ENCODE measurements around the gene HIGD1A. TPM values are rescaled to one million over a fixed set of nuclear protein-coding genes. Genes with fewer than 3 reads are reported as not detected.
"Not testable (repeated sequence)": the region's sequence is repeated elsewhere in the genome, so short reads cannot be mapped to it uniquely, and the experiment has no call there.

Gene HIGD1A
- polyA plus RNA-seq, 1 donor from 2014 or later, result 350 TPM

DNA sequence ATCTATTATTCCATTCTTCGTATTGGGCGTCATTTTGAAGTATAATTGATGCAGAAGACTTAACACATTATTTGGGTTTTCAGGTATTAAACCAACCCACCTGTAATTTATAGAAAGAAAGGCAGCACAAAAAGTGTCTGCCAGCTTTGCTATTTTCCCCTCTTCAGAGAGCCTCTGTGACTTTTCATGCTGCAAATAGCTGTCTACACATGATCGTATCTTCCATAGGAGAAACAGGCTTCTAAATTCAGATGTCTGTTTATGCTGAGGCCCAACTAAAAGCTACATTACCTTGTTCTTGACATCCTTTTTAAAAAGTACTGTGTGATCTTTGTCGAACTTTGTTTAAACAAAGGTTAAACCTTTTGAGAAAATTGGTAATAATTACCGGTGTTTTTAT is 10.0 kb upstream of the HIGD1A start:
- H3K9me3 ChIP-seq (ENCODE audit: low read length), result no peaks in the 10 kb centered on the region
- no peak overlapping the region for H3K4me3 ChIP-seq (ENCODE audit: low read length)
- H3K9ac ChIP-seq (ENCODE audit: low read length), result no peak overlapping the region
- TF ChIP-seq, protein P1, sequence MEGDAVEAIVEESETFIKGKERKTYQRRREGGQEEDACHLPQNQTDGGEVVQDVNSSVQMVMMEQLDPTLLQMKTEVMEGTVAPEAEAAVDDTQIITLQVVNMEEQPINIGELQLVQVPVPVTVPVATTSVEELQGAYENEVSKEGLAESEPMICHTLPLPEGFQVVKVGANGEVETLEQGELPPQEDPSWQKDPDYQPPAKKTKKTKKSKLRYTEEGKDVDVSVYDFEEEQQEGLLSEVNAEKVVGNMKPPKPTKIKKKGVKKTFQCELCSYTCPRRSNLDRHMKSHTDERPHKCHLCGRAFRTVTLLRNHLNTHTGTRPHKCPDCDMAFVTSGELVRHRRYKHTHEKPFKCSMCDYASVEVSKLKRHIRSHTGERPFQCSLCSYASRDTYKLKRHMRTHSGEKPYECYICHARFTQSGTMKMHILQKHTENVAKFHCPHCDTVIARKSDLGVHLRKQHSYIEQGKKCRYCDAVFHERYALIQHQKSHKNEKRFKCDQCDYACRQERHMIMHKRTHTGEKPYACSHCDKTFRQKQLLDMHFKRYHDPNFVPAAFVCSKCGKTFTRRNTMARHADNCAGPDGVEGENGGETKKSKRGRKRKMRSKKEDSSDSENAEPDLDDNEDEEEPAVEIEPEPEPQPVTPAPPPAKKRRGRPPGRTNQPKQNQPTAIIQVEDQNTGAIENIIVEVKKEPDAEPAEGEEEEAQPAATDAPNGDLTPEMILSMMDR (IDR thresholded peaks at IDR 0.05; ENCODE audit: poor library complexity, severe bottlenecking), result no peak
- TF ChIP-seq EZH2 (IDR thresholded peaks at IDR 0.05; ENCODE audit: borderline replicate concordance, insufficient read depth, low read length, poor library complexity, severe bottlenecking), result no peak
- TF ChIP-seq MXI1 (conservative IDR thresholded peaks at IDR 0.05; ENCODE audit: poor library complexity, severe bottlenecking), result no peak
- no peak for TF ChIP-seq RAD21 (conservative IDR thresholded peaks at IDR 0.05)
- TF ChIP-seq, protein P2, sequence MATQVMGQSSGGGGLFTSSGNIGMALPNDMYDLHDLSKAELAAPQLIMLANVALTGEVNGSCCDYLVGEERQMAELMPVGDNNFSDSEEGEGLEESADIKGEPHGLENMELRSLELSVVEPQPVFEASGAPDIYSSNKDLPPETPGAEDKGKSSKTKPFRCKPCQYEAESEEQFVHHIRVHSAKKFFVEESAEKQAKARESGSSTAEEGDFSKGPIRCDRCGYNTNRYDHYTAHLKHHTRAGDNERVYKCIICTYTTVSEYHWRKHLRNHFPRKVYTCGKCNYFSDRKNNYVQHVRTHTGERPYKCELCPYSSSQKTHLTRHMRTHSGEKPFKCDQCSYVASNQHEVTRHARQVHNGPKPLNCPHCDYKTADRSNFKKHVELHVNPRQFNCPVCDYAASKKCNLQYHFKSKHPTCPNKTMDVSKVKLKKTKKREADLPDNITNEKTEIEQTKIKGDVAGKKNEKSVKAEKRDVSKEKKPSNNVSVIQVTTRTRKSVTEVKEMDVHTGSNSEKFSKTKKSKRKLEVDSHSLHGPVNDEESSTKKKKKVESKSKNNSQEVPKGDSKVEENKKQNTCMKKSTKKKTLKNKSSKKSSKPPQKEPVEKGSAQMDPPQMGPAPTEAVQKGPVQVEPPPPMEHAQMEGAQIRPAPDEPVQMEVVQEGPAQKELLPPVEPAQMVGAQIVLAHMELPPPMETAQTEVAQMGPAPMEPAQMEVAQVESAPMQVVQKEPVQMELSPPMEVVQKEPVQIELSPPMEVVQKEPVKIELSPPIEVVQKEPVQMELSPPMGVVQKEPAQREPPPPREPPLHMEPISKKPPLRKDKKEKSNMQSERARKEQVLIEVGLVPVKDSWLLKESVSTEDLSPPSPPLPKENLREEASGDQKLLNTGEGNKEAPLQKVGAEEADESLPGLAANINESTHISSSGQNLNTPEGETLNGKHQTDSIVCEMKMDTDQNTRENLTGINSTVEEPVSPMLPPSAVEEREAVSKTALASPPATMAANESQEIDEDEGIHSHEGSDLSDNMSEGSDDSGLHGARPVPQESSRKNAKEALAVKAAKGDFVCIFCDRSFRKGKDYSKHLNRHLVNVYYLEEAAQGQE (IDR thresholded peaks at IDR 0.05; ENCODE audit: borderline replicate concordance), result no peak
- TF ChIP-seq SMC3 (conservative IDR thresholded peaks at IDR 0.05; ENCODE audit: poor library complexity), result no peak
- no peak for TF ChIP-seq POLR2AphosphoS5 (IDR thresholded peaks at IDR 0.05)
- TF ChIP-seq TAF1 (IDR thresholded peaks at IDR 0.05; ENCODE audit: low read depth), result no peak
- no peak for TF ChIP-seq EP300 (conservative IDR thresholded peaks at IDR 0.05; ENCODE audit: poor library complexity, severe bottlenecking)
- H3K79me2 ChIP-seq (replicated peaks; ENCODE audit: insufficient read depth, low read length), result no peaks in the 10 kb centered on the region
- no peak overlapping the region for H2AFZ ChIP-seq (ENCODE audit: low read depth, low read length)
- H3K4me2 ChIP-seq (ENCODE audit: low read length), result no peak overlapping the region
- no peaks in the 10 kb centered on the region for H3K27me3 ChIP-seq (ENCODE audit: insufficient read depth, low read depth, low read length)
- H3F3A ChIP-seq (ENCODE audit: insufficient read depth, low read length, poor library complexity, severe bottlenecking), result no peaks in the 10 kb centered on the region
- H3K9me2 ChIP-seq (ENCODE audit: insufficient read depth, low read length), result no peaks in the 10 kb centered on the region
- H3K27ac ChIP-seq (ENCODE audit: low read length), result no peak overlapping the region
- no peaks in the 10 kb centered on the region for H3K36me3 ChIP-seq (ENCODE audit: insufficient read depth, low read length)
- H4K20me1 ChIP-seq (ENCODE audit: insufficient read depth), result no peaks in the 10 kb centered on the region

DNA sequence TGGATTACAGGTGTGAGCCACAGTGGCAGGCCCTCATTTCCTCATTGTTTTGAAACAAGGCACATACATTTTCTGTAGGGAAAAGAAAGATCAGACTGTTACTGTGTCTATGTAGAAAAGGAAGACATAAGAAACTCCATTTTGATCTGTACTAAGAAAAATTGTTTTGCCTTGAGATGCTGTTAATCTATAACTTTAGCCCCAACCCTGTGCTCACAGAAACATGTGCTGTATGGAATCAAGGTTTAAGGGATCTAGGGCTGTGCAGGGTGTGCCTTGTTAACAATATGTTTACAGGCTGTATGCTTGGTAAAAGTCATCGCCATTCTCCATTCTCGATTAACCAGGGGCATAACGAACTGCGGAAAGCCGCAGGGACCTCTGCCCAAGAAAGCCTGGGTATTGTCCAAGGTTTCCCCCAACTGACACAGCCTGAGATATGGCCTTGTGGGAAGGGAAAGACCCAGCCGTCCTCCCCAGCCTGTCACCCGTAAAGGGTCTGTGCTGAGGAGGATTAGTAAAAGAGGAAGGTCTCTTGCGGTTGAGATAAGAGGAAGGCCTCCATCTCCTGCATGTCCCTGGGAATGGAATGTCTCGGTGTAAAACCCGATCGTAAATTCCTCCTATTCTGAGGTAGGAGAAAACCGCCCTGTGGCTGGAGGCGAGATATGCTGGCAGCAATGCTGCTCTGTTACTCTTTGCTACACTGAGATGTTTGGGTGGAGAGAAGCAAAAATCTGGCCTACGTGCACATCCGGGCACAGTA is 7.0 kb upstream of the HIGD1A start:
- H3K27me3 ChIP-seq (ENCODE audit: insufficient read depth, low read depth, low read length); H3K79me2 ChIP-seq (replicated peaks; ENCODE audit: insufficient read depth, low read length); H4K20me1 ChIP-seq (ENCODE audit: insufficient read depth); H3K9me3 ChIP-seq (ENCODE audit: low read length); H2AFZ ChIP-seq (ENCODE audit: low read depth, low read length); H3K9ac ChIP-seq (ENCODE audit: low read length); H3K27ac ChIP-seq (ENCODE audit: low read length); H3K9me2 ChIP-seq (ENCODE audit: insufficient read depth, low read length); H3F3A ChIP-seq (ENCODE audit: insufficient read depth, low read length, poor library complexity, severe bottlenecking); H3K4me3 ChIP-seq (ENCODE audit: low read length); H3K36me3 ChIP-seq (ENCODE audit: insufficient read depth, low read length); H3K4me2 ChIP-seq (ENCODE audit: low read length): not testable (repeated sequence)

DNA sequence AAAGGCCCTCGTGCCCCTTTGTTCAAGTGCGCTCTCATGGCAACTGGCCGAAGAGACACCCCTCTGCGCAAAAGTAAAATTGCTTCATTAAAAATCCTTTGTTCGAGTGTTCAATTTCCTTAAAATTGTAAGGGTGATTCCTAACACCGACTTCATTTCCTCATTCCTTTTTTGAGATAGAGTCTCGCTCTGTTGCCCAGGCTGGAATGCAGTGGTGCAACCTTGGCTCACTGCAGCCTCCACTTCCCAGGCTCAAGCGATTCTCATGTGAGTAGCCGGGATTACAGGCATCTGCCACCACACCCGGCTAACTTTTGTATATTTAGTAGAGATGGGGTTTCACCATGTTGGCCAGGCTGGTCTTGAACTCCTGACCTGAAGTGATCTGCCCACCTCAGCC is 6.4 kb upstream of the HIGD1A start:
- not testable (repeated sequence) for H3K4me2 ChIP-seq (ENCODE audit: low read length); H4K20me1 ChIP-seq (ENCODE audit: insufficient read depth); H3F3A ChIP-seq (ENCODE audit: insufficient read depth, low read length, poor library complexity, severe bottlenecking); H3K36me3 ChIP-seq (ENCODE audit: insufficient read depth, low read length); H2AFZ ChIP-seq (ENCODE audit: low read depth, low read length); H3K9me2 ChIP-seq (ENCODE audit: insufficient read depth, low read length); H3K27me3 ChIP-seq (ENCODE audit: insufficient read depth, low read depth, low read length); H3K4me3 ChIP-seq (ENCODE audit: low read length); H3K27ac ChIP-seq (ENCODE audit: low read length); H3K79me2 ChIP-seq (replicated peaks; ENCODE audit: insufficient read depth, low read length); H3K9me3 ChIP-seq (ENCODE audit: low read length); H3K9ac ChIP-seq (ENCODE audit: low read length)

Data from neural cell (in vitro differentiated cells).